ENCODE measurements around the gene HRK.
"Not testable (repeated sequence)": the region's sequence is repeated elsewhere in the genome, so short reads cannot be mapped to it uniquely, and the experiment has no call there.

The HRK gene

DNA sequence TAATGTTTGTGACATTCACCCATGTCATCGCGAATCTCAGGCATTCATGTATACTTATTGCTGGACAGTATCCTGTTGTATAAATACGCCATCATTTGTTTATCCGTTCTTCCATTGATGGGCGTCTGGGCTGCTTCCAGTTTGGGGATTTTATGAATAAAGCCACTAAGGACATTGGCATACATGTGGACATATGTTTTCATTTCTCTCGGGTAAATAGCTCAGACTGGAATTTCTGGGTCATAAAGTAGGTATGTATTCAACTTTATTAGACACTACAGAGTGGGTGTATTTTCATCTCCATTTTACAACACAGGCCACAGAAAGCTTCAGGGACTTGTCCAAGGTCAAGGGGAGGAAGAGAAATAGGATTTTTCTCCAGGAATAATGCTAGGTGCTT is 48.9 kb downstream of the HRK start:
- peaks cover 11% of the 10 kb centered on the region for H3K36me3 ChIP-seq (ENCODE audit: control insufficient read depth, insufficient read depth, low read length)
- H3K27ac ChIP-seq (ENCODE audit: insufficient read depth, low read depth, low read length, poor library complexity, severe bottlenecking), result no peak overlapping the region
- H3K27me3 ChIP-seq (ENCODE audit: control insufficient read depth, insufficient read depth, low read length, poor library complexity, severe bottlenecking), result no peaks in the 10 kb centered on the region
- no peak overlapping the region for H3K4me3 ChIP-seq (ENCODE audit: insufficient read depth, low read depth, low read length)
- no peaks in the 10 kb centered on the region for H3K9me3 ChIP-seq (ENCODE audit: control insufficient read depth, low read length)
- WGBS, 2 experiments, result 94 to 97% methylated on average over 6 of the region's 6 CpGs
- no peaks in the 10 kb centered on the region for H3K4me1 ChIP-seq (ENCODE audit: control insufficient read depth, insufficient read depth, low read length)

DNA sequence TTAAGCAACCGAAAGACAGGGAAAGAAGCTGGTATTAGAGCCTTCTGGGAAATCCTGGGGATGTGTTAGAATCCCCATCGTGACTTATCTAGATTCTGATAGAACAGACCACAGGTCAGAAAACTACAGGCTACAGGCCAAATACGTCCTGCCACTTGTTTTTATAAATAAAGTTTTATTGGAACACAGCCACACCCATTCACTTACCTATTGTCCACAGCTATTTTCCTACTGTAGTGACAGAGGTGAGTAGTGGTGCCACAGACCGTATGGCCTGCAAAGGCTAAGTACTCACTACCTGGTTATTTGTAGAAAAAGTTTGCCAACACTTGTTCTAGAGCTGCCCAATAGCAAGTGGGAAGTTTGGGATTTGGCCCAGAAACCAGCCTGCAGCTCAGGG is 53.8 kb downstream of the HRK start:
- no peaks in the 10 kb centered on the region for H3K27me3 ChIP-seq (ENCODE audit: control insufficient read depth, insufficient read depth, low read length, poor library complexity, severe bottlenecking)
- no peaks in the 10 kb centered on the region for H3K4me1 ChIP-seq (ENCODE audit: control insufficient read depth, insufficient read depth, low read length)
- no peaks in the 10 kb centered on the region for H3K9me3 ChIP-seq (ENCODE audit: control insufficient read depth, low read length)
- 90 to 92% methylated on average over 3 to 4 of the region's 4 CpGs for WGBS, 2 experiments
- no peak overlapping the region for H3K4me3 ChIP-seq (ENCODE audit: insufficient read depth, low read depth, low read length)
- H3K36me3 ChIP-seq (ENCODE audit: control insufficient read depth, insufficient read depth, low read length), result no peaks in the 10 kb centered on the region
- H3K27ac ChIP-seq (ENCODE audit: insufficient read depth, low read depth, low read length, poor library complexity, severe bottlenecking), result no peak overlapping the region

DNA sequence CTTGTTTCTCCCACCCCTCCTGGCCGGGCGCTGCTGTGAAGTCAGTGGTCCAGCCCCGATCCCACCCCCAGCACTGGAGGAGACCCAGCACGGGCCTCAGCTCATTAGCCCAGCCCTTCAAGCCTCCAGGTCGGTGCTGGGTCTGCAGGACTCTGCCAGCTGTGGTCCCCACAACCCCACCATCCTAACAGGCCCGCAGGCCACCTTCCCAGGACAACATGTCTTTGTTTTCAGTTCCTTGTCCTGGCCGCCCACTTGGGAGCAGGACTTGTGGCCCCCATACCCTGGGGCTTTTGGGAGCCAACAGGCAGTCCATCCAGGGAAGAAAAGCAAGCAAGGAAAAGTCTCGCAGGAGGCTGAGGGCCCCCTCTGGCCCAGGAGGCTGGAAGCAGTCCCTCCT is 60.0 kb downstream of the HRK start:
- Histone ChIP-seq H3K27ac (ENCODE audit: insufficient read depth, low read depth, low read length, poor library complexity, severe bottlenecking) (peak overlapping the region; percentile 60), H3K36me3 (ENCODE audit: control insufficient read depth, insufficient read depth, low read length) (no peaks in the 10 kb centered on the region), H3K4me3 (ENCODE audit: insufficient read depth, low read depth, low read length) (no peak overlapping the region), H3K27me3 (ENCODE audit: control insufficient read depth, insufficient read depth, low read length, poor library complexity, severe bottlenecking) (no peaks in the 10 kb centered on the region), H3K9me3 (ENCODE audit: control insufficient read depth, low read length) (no peaks in the 10 kb centered on the region), H3K4me1 (ENCODE audit: control insufficient read depth, insufficient read depth, low read length) (peaks cover 25% of the 10 kb centered on the region)
- 58 to 64% methylated on average over 8 of the region's 8 CpGs for WGBS, 2 experiments

DNA sequence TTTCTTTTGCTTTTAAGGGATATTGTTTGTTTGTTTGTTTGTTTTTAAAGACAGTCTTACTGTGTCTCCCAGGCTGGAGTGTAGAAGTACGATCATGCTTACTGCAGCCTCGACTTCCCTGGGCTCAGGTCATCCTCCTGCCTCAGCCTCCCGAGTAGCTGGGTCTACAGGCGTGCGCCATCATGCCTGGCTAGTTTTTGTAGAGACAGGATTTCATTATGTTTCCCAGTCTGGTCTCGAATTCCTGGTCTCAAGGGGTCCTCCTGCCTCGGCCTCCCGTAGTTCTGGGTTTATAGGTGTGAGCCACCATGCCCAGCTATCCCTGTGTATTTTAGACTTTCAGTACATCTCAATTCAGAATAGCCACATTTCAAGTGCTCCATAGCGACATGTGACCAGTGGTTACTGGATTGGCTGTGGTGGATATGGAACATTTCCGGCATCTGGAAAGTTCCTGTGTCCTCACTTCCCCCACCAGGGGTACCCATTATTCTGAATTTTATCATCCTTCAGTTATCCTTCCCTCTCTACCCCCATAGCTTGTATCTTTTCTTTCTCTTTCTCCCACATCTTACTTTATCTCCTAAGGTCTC is 61.1 kb downstream of the HRK start:
- 88 to 89% methylated on average over 10 of the region's 10 CpGs for WGBS, 2 experiments

DNA sequence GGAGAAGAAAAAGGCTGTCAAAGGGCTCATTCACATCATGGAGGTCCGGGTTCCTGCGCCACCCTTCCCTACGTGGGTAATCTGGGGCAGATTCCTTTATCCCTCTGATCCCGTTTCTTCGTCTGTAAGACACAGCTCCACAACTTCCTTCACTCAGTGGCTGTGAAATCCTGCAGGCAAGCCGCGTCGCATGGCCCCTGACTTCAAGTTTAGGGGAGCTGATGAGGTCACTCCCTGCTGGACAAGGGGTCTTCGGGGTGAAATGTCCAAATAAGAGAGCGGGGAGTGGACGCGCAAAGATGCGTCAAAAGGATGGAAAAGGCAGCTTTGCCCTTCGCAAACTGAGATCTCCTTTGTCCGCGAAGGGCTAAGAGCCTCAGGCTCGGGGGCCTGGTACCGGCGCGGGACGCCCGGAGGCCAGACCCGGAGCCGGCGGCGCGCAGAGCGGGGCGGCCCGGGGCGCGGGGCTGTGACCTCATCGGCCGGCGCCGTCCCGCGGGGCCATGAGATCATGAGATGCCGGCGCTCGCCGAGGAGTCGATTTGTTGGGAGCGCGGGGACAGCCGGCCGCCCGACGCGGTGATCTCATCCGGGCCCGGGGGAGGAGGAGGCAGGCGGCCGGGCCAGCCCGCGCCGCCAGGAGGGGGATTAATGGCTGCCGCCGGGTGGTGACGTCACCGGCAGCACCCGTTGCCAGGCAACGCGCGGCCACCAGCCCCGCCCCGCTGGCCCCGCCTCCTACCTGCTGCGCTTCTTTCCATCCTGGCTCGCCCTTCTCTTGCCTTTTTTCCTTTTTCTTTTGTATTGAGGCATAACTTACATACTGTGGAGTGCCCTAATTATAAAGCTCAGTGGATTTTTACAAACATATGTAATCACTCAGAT is 62.1 kb downstream of the HRK start:
- Histone ChIP-seq H3K4me3 (ENCODE audit: insufficient read depth, low read depth, low read length) (peak overlapping the region; percentile 61), H3K27me3 (ENCODE audit: control insufficient read depth, insufficient read depth, low read length, poor library complexity, severe bottlenecking) (no peaks in the 10 kb centered on the region), H3K9me3 (ENCODE audit: control insufficient read depth, low read length) (no peaks in the 10 kb centered on the region), H3K27ac (ENCODE audit: insufficient read depth, low read depth, low read length, poor library complexity, severe bottlenecking) (peak overlapping the region; percentile 97), H3K36me3 (ENCODE audit: control insufficient read depth, insufficient read depth, low read length) (no peaks in the 10 kb centered on the region), H3K4me1 (ENCODE audit: control insufficient read depth, insufficient read depth, low read length) (peaks cover 25% of the 10 kb centered on the region)
- WGBS, 2 experiments, result 1 to 2% methylated on average over 70 of the region's 70 CpGs

More for the DNA sequence above, 61.1 kb downstream of the HRK start:
- Histone ChIP-seq H3K4me3 (ENCODE audit: insufficient read depth, low read depth, low read length) (no peak overlapping the region), H3K27ac (ENCODE audit: insufficient read depth, low read depth, low read length, poor library complexity, severe bottlenecking) (peak overlapping the region; percentile 8), H3K4me1 (ENCODE audit: control insufficient read depth, insufficient read depth, low read length) (peaks cover 25% of the 10 kb centered on the region), H3K9me3 (ENCODE audit: control insufficient read depth, low read length) (no peaks in the 10 kb centered on the region), H3K27me3 (ENCODE audit: control insufficient read depth, insufficient read depth, low read length, poor library complexity, severe bottlenecking) (no peaks in the 10 kb centered on the region), H3K36me3 (ENCODE audit: control insufficient read depth, insufficient read depth, low read length) (no peaks in the 10 kb centered on the region)

DNA sequence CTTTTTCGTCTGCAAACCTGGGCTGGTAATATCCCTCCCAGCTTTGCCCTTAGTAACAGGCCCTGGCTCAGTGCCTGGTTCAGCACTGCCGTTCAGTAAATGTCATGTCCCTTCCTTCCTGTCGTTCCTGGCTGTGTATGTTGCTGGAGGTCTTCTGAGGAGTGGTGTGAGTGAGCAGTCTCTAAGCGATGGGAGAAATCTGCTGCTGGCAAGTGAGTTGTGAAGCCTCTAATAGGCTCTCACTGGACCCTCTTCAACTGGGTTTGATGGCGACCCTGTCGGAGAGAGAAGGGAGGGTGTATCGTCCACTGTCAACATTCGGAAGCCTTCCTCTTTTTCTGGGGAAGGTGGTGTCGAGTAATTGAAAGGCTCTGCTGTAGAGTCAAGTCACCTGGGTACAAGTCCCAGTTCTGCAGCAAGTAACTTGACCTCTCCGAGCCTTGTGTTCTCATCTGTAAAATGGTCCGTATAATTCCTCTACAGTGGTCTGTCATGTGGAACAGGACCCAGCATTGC is 62.8 kb downstream of the HRK start:
- peaks cover 25% of the 10 kb centered on the region for H3K4me1 ChIP-seq (ENCODE audit: control insufficient read depth, insufficient read depth, low read length)
- H3K9me3 ChIP-seq (ENCODE audit: control insufficient read depth, low read length), result no peaks in the 10 kb centered on the region
- H3K27ac ChIP-seq (ENCODE audit: insufficient read depth, low read depth, low read length, poor library complexity, severe bottlenecking), result peak overlapping the region; percentile 97
- H3K36me3 ChIP-seq (ENCODE audit: control insufficient read depth, insufficient read depth, low read length), result no peaks in the 10 kb centered on the region
- H3K4me3 ChIP-seq (ENCODE audit: insufficient read depth, low read depth, low read length), result peak overlapping the region; percentile 61
- 80 to 83% methylated on average over 11 of the region's 11 CpGs for WGBS, 2 experiments
- no peaks in the 10 kb centered on the region for H3K27me3 ChIP-seq (ENCODE audit: control insufficient read depth, insufficient read depth, low read length, poor library complexity, severe bottlenecking)

DNA sequence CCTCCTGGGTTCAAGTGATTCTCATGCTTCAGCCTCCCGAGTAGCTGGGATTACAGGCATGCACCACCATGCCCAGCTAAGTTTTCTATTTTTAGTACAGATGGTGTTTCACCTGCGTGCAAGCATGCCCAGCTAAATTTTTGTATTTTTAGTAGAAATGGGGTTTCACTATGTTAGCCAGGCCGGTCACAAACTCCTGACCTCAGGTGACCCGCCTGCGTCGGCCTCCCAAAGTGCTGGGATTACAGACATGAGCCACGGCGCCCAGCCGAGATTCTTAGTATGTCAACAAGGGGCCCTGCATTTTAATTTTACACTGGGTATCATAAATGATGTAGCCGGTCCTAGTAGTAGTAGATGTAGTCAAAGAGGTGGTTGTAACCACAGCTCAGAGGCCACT is 66.5 kb downstream of the HRK start:
- not testable (repeated sequence) for H3K9me3 ChIP-seq (ENCODE audit: control insufficient read depth, low read length); H3K4me1 ChIP-seq (ENCODE audit: control insufficient read depth, insufficient read depth, low read length); H3K27ac ChIP-seq (ENCODE audit: insufficient read depth, low read depth, low read length, poor library complexity, severe bottlenecking); H3K36me3 ChIP-seq (ENCODE audit: control insufficient read depth, insufficient read depth, low read length); H3K27me3 ChIP-seq (ENCODE audit: control insufficient read depth, insufficient read depth, low read length, poor library complexity, severe bottlenecking); H3K4me3 ChIP-seq (ENCODE audit: insufficient read depth, low read depth, low read length)
- 92 to 94% methylated on average over 10 of the region's 10 CpGs for WGBS, 2 experiments

DNA sequence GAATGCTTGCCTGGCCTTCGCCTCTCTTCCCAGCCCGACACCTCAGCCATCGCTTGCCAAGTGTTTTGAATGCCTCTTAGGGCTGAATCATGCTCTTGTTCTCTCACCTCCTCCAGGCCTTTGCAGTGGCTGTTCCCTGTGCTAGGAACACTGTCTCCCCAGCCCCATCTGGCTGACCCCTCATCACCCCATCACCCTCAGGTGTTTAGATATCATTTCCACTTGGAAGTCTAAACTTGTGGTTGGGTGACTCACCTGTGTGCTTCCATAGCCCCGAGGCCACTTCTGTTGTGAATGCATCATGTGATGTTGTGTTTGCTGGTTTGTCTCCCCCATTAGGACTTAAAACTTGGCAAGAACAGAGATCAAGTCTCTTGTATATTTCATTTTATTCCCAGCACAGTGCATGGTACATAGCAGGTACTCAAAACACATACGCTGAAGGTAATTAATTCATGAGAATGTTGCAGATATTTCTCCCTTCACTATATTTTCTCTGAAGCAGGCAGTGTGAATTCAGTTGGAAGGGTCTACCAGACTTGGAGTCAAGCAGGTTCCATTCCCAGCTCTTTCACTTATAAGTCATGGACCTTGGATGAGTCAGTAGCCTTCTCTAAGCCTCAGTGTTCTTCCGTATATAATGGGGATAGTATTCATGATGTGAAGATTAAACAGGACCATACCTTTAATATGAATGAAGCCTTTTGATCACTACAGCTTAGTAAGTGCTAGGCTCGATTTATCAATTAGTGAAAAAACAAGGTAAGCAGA is 67.8 kb downstream of the HRK start:
- Histone ChIP-seq H3K4me3 (ENCODE audit: insufficient read depth, low read depth, low read length) (no peak overlapping the region), H3K27ac (ENCODE audit: insufficient read depth, low read depth, low read length, poor library complexity, severe bottlenecking) (no peak overlapping the region), H3K4me1 (ENCODE audit: control insufficient read depth, insufficient read depth, low read length) (peaks cover 3% of the 10 kb centered on the region), H3K9me3 (ENCODE audit: control insufficient read depth, low read length) (no peaks in the 10 kb centered on the region), H3K36me3 (ENCODE audit: control insufficient read depth, insufficient read depth, low read length) (no peaks in the 10 kb centered on the region), H3K27me3 (ENCODE audit: control insufficient read depth, insufficient read depth, low read length, poor library complexity, severe bottlenecking) (no peaks in the 10 kb centered on the region)
- 92 to 94% methylated on average over 7 of the region's 7 CpGs for WGBS, 2 experiments

DNA sequence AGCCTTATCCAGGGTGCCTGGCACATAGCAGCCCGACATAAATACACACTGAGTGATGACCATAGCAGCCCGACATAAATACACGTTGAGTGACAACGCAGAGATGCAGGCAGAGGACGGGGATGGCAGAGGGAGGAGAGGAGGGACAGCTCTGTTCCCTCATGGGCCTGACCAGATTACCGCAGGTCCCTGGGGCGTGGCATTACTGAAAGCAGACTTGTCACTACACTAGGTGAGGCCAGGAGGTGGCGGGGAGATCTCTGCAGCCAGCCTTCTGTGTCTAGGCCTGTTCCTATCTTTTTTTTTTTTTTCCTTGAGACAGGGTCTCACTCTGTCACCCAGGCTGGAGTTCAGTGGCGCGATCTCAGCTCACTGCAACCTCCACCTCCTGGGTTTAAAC is 69.0 kb downstream of the HRK start:
- Histone ChIP-seq H3K4me3 (ENCODE audit: insufficient read depth, low read depth, low read length) (no peak overlapping the region), H3K9me3 (ENCODE audit: control insufficient read depth, low read length) (no peaks in the 10 kb centered on the region), H3K27me3 (ENCODE audit: control insufficient read depth, insufficient read depth, low read length, poor library complexity, severe bottlenecking) (no peaks in the 10 kb centered on the region), H3K27ac (ENCODE audit: insufficient read depth, low read depth, low read length, poor library complexity, severe bottlenecking) (no peak overlapping the region), H3K36me3 (ENCODE audit: control insufficient read depth, insufficient read depth, low read length) (no peaks in the 10 kb centered on the region), H3K4me1 (ENCODE audit: control insufficient read depth, insufficient read depth, low read length) (no peaks in the 10 kb centered on the region)
- WGBS, 2 experiments, result 94 to 95% methylated on average over 10 of the region's 10 CpGs

Measured in ectodermal cell (in vitro differentiated cells).